Natural killer cell (primary cell): ENCODE results near the gene CEP131. TPM values are rescaled to one million over a fixed set of nuclear protein-coding genes. Genes with fewer than 3 reads are reported as not detected.

Experiments used
- ATAC-seq, 3 donors: fragments of 150-1000 bp in 2 of 3; fragments of 200-7000 bp in 1 of 3; cut with Tn5 transposase; 1 replicate in 1 of 3; 2 replicates in 2 of 3; pipeline ENCODE4 v1.10.0; 2021; ENCODE audit warnings: mild to moderate bottlenecking in 2 of 3, moderate library complexity in 2 of 3
- DNase-seq, 2 donors: peaks; one replicate each; pipeline versions ENCODE4 v3.0.0 to v3.0.0-alpha.2; 2013 to 2021; ENCODE audit warnings: mixed read lengths in 1 of 2
- H3K27ac ChIP-seq: one replicate; pipeline ENCODE4 v1.5.1; 2013; ENCODE audit warnings: mild to moderate bottlenecking, low read length
- H3K27me3 ChIP-seq: one replicate; pipeline ENCODE4 v1.6.1; 2013; ENCODE audit warnings: low read length; ENCODE audit not compliant: control insufficient read depth, insufficient read depth
- H3K36me3 ChIP-seq: one replicate; pipeline ENCODE4 v1.6.1; 2013; ENCODE audit warnings: low read length; ENCODE audit not compliant: control insufficient read depth, insufficient read depth
- H3K4me1 ChIP-seq: one replicate; pipeline ENCODE4 v1.6.1; 2013; ENCODE audit warnings: low read length; ENCODE audit not compliant: control insufficient read depth, insufficient read depth
- H3K4me3 ChIP-seq: one replicate; pipeline ENCODE4 v1.5.1; 2013; ENCODE audit warnings: low read length
- H3K9me3 ChIP-seq: one replicate; pipeline ENCODE4 v1.6.1; 2013; ENCODE audit warnings: low read length; ENCODE audit not compliant: control insufficient read depth, insufficient read depth
- H3K27ac Mint-ChIP-seq, 2 donors: one replicate each; pipeline ENCODE4 v1.8.0; 2022; ENCODE audit warnings: mild to moderate bottlenecking in 2 of 2, mixed read lengths in 2 of 2, moderate library complexity in 1 of 2
- H3K27me3 Mint-ChIP-seq, 2 donors: one replicate each; pipeline ENCODE4 v1.8.0; 2022; ENCODE audit warnings: low read depth in 2 of 2, mixed read lengths in 2 of 2
- H3K36me3 Mint-ChIP-seq: one replicate; pipeline ENCODE4 v1.8.0; 2022; ENCODE audit warnings: mixed read lengths
- H3K4me1 Mint-ChIP-seq, 2 donors: one replicate each; pipeline ENCODE4 v1.8.0; 2022; ENCODE audit warnings: mixed read lengths in 2 of 2
- H3K4me3 Mint-ChIP-seq: one replicate; pipeline ENCODE4 v1.8.0; 2022; ENCODE audit warnings: mild to moderate bottlenecking, moderate library complexity, mixed read lengths
- H3K9me3 Mint-ChIP-seq, 2 donors: one replicate each; pipeline ENCODE4 v1.8.0; 2022; ENCODE audit warnings: mixed read lengths in 2 of 2
- CTCF ChIP-seq: fragments of 200-600 bp; IDR thresholded peaks from one replicate; pipeline ENCODE4 v1.8.0; 2022; ENCODE audit warnings: antibody characterized with exemption
- WGBS: methylation state at CpG from one replicate; pipeline ENCODE4 v1.1.7; 2013; ENCODE audit warnings: missing lambda C conversion rate; ENCODE audit not compliant: insufficient coverage; 5-methylcytosine and 5-hydroxymethylcytosine counted together
- intact Hi-C: fragments of 100-400 bp; cut with micrococcal nuclease; formaldehyde crosslinking; loops from one replicate; pipeline ENCODE4 v1.14.2; 2022
- total RNA-seq, 4 donors: library from RNA; stranded (reverse); fragments of 120-200 nt in 1 of 4; gene quantifications; one replicate each; pipeline versions ENCODE4 v1.2.3 to v1.2.4, GENCODE V29; 2013 to 2022

CEP131 gene
- total RNA-seq, 3 donors from 2014 or later (not counting 1 experiment from before 2014, with no cell fraction given): 9.9 to 11.4 (median 10.0) TPM

GRCh38 chr17:81181811-81182185 lies 41.0 kb downstream of the CEP131 start:
- Mint-ChIP-seq H3K27ac (no peak overlapping the region), H3K4me1 (no peaks in the 10 kb centered on the region), H3K4me3 (no peak overlapping the region), H3K9me3 (no peaks in the 10 kb centered on the region), H3K36me3 (no peaks in the 10 kb centered on the region), H3K27me3 (peaks cover 0 to 2% of the 10 kb centered on the region in 2 donors)
- Histone ChIP-seq H3K27me3 (no peaks in the 10 kb centered on the region), H3K4me3 (no peak overlapping the region), H3K9me3 (no peaks in the 10 kb centered on the region), H3K4me1 (no peaks in the 10 kb centered on the region), H3K27ac (no peak overlapping the region), H3K36me3 (no peaks in the 10 kb centered on the region)
- ATAC-seq (no peak), DNase-seq (no peak)
- WGBS: 89% methylated on average over 19 of the region's 19 CpGs
- intact Hi-C loops: no loop called here
- TF ChIP-seq CTCF: no peak

- no peak overlapping the region for H3K4me3 Mint-ChIP-seq
- no peaks in the 10 kb centered on the region for H3K9me3 ChIP-seq
- no peaks in the 10 kb centered on the region for H3K36me3 ChIP-seq
- no peaks in the 10 kb centered on the region for H3K36me3 Mint-ChIP-seq
- ATAC-seq (no peak), DNase-seq (no peak)
- WGBS: 94% methylated on average over 49 of the region's 49 CpGs
- intact Hi-C loops: no loop called here
- no peak overlapping the region for H3K27ac Mint-ChIP-seq
- H3K27me3 Mint-ChIP-seq: peaks cover 0 to 2% of the 10 kb centered on the region in 2 donors
- H3K9me3 Mint-ChIP-seq: no peaks in the 10 kb centered on the region
- no peaks in the 10 kb centered on the region for H3K27me3 ChIP-seq
- no peaks in the 10 kb centered on the region for H3K4me1 ChIP-seq
- no peaks in the 10 kb centered on the region for H3K4me1 Mint-ChIP-seq
- H3K4me3 ChIP-seq: no peak overlapping the region
- no peak for TF ChIP-seq CTCF
- H3K27ac ChIP-seq: no peak overlapping the region
Measured at GRCh38 chr17:81180836-81181810, 41.6 kb downstream of the CEP131 start.

GRCh38 chr17:81179861-81180260 lies 42.9 kb downstream of the CEP131 start:
- Mint-ChIP-seq H3K4me1 (no peaks in the 10 kb centered on the region), H3K27ac (no peak overlapping the region), H3K27me3 (peaks cover 0 to 8% of the 10 kb centered on the region in 2 donors), H3K36me3 (no peaks in the 10 kb centered on the region), H3K9me3 (no peaks in the 10 kb centered on the region), H3K4me3 (no peak overlapping the region)
- Histone ChIP-seq H3K9me3 (no peaks in the 10 kb centered on the region), H3K27ac (no peak overlapping the region), H3K4me3 (no peak overlapping the region), H3K36me3 (no peaks in the 10 kb centered on the region), H3K27me3 (no peaks in the 10 kb centered on the region), H3K4me1 (no peaks in the 10 kb centered on the region)
- DNase-seq: no peak
- intact Hi-C loops: no loop called here
- 89% methylated on average over 12 of the region's 12 CpGs for WGBS
- TF ChIP-seq CTCF: no peak
- no peak for ATAC-seq
